ENCODE results near the gene MEIS3.

Gene MEIS3

GRCh38 chr19:47362321-47362720, 57.0 kb downstream of the MEIS3 start:
- no peak for DNase-seq (ENCODE audit: low spot score)

GRCh38 chr19:47358936-47359335, 60.4 kb downstream of the MEIS3 start:
- DNase-seq (ENCODE audit: low spot score), result no peak

GRCh38 chr19:47357788-47358680, 61.3 kb downstream of the MEIS3 start:
- no peak for DNase-seq (ENCODE audit: low spot score)

- DNase-seq (ENCODE audit: low spot score), result no peak
Observed at GRCh38 chr19:47356900-47357299, 62.4 kb downstream of the MEIS3 start.

- DNase-seq (ENCODE audit: low spot score), result no peak
Observed at GRCh38 chr19:47353307-47353712, 66.0 kb downstream of the MEIS3 start.

All from Ammon's horn (tissue), 1 donor.